Neuron (in vitro differentiated cells): ENCODE measurements around the gene ABHD3.
"Not testable (repeated sequence)": the region's sequence is repeated elsewhere in the genome, so short reads cannot be mapped to it uniquely, and the experiment has no call there.

Experiments
- H2AFZ ChIP-seq: one replicate; pipeline ENCODE4 v1.6.1; 2013; ENCODE audit warnings: low read depth, mild to moderate bottlenecking, inconsistent platforms, low read length, moderate library complexity
- H3K27me3 ChIP-seq: one replicate; pipeline ENCODE4 v1.6.1; 2013; ENCODE audit warnings: low read length; ENCODE audit not compliant: insufficient read depth
- H3K36me3 ChIP-seq: one replicate; pipeline ENCODE4 v1.6.1; 2013; ENCODE audit warnings: low read length; ENCODE audit not compliant: insufficient read depth
- H3K4me1 ChIP-seq: one replicate; pipeline ENCODE4 v1.6.1; 2013; ENCODE audit warnings: low read length; ENCODE audit not compliant: insufficient read depth
- H3K4me3 ChIP-seq: 2 replicates; pipeline ENCODE4 v1.5.1; 2013; ENCODE audit warnings: mild to moderate bottlenecking, low read length, moderate library complexity
- H3K9me3 ChIP-seq: one replicate; pipeline ENCODE4 v1.6.1; 2013; ENCODE audit warnings: low read length

Gene ABHD3

DNA sequence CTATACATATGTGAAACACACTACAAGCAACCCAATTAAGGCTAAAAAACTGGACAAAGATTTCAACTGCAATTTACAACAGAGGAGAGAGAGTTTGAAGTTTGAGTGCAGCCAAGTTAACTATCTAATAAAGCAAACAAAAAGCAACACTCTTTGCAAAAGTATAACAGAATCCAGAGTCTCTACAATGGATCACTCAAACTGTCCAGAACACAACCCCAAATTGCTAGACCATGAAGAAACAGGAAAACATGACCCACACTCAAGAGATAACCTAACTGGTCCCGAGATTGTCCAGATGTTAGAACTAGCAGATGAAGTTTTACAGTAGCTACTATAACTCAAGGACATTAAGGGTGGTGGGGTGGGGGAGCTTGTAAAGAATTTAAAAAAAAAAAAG, 14.8 kb downstream of the ABHD3 start:
- Histone ChIP-seq H3K4me3 (no peak overlapping the region), H3K9me3 (peaks cover 2% of the 10 kb centered on the region), H2AFZ (no peak overlapping the region), H3K36me3 (peaks cover 5% of the 10 kb centered on the region), H3K27me3 (no peaks in the 10 kb centered on the region), H3K4me1 (no peaks in the 10 kb centered on the region)

DNA sequence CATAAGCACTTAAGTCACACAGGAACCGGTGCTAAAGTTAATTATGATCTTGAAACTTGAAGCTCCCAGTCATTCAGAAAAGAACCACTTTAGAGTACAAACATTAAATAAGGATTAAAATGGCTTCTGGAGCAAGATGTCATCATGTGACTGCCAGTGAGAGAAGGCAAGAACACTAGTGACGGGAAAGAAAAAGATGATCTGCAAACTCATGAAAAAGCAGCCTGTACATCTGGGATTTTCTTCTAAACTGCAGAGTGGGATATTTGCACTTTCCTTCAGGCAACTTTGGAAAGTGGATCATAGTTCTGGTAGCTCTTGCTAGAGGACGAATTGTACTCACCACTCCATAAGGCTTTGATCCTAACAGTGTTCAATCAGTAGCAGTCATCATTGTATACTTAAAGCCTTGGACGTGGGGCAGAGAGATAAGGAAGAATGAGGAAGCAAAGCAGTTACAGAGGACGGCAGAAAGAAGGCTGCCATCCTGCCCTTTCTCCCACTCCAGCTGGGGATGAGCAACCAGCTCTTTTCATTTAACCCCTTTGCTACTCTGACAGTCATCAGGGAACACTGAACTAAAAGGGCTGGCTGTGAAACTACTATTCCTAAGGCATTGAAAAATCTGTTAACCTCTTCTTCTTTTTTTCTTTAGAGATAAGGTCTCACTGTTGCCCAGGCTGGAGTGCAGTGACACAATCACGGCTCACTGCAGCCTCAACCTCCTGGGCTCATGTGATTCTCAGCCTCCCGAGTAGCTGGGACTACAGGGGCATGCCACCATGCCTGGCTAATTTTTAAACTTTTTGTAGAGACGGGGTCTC, 18.1 kb downstream of the ABHD3 start:
- H2AFZ ChIP-seq = no peak overlapping the region
- no peak overlapping the region for H3K4me3 ChIP-seq
- no peaks in the 10 kb centered on the region for H3K36me3 ChIP-seq
- no peaks in the 10 kb centered on the region for H3K27me3 ChIP-seq
- H3K4me1 ChIP-seq = peaks cover 19% of the 10 kb centered on the region
- peaks cover 2% of the 10 kb centered on the region for H3K9me3 ChIP-seq

DNA sequence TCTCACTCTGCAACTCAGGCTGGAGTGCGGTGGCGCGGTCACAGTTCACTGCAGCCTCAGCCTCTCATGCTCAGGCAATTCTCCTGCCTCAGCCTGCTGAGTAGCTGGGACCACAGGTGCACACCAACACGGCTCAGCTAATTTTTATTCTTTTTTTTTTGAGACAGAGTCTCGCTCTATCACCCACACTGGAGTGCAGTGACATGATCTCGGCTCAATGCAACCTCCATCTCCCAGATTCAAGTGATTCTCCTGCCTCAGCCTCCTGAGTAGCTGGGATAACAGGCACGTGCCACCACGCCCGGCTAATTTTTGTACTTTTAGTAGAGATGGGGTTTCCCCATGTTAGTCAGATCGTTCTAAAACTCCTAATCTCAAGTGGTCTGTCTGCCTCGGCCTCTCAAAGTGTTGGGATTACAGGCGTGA, 19.0 kb downstream of the ABHD3 start:
- H2AFZ ChIP-seq, H3K27me3 ChIP-seq, H3K36me3 ChIP-seq, H3K9me3 ChIP-seq, H3K4me3 ChIP-seq: not testable (repeated sequence)
- peaks cover 19% of the 10 kb centered on the region for H3K4me1 ChIP-seq

DNA sequence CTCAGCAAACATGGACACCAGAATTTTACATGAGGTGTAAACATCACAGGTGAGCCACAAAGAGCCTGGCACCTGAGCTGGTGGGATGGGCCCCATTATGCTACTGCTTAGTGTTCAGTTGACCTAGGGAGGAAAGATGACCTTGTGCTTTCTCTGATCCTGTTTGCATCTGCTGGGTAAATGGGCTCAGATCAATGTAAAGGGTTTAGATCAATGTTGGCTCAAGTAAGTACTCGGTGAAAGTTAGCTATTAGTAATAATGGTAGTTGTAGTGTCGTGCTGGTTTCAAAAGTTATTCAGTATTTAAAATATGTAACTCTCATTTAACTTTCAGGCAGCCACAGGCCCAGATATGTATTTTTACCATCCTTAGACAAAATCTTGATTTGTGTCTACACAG, 19.8 kb downstream of the ABHD3 start:
- Histone ChIP-seq H2AFZ (no peak overlapping the region), H3K4me3 (no peak overlapping the region), H3K4me1 (peaks cover 19% of the 10 kb centered on the region), H3K9me3 (peaks cover 1% of the 10 kb centered on the region), H3K27me3 (no peaks in the 10 kb centered on the region), H3K36me3 (no peaks in the 10 kb centered on the region)

DNA sequence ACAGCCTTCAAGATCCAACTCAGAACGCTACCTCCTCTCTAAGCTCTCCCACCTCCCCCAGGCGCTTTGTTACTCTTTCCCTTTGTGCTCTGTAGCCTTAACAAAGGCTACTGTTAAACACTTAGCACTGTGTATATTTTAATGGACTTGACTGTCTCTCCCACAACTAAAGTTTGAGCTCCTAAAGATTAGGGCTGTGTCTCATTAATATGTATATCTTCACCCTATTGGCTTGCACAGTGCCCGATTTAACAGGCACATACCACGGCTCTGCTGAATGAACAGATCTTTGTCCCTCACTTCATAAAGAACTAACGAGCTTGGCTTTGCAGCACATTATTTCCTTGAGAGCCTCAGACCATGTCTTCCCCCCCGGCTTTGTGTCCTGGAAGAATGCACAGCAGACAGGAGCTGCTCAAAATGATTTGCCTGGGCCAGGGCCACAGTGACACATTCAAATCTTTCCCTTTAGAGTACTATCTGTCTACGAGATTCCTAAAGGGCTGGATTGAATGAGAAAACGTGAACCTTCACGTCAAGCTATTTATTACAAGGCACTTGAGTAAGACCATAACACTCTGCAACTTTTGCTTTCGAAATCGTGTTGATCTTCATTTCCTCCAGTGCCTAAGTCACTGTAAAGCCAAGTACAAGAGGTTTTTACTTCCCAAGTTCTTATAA, 22.1 kb downstream of the ABHD3 start:
- Histone ChIP-seq H3K27me3 (no peaks in the 10 kb centered on the region), H3K9me3 (no peaks in the 10 kb centered on the region), H3K4me3 (peak overlapping the region; percentile 18), H2AFZ (no peak overlapping the region), H3K4me1 (peaks cover 19% of the 10 kb centered on the region), H3K36me3 (no peaks in the 10 kb centered on the region)

DNA sequence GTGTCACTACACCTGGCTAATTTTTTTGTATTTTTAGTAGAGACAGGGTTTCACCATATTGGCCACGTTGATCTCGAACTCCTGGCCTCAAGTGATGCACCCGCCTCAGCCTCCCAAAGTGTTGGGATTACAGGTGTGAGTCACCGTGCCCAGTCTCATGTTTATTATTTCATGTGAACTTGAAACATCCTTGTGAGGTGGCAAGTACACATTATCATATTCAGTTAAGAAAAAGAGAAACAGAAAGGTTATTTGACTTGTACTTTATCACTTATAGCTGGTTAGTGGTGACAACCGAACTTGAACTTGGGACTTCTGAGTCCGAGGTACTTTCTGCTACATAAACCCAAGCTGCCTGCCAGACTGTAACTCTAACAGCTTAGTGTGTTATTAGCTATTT, 24.4 kb downstream of the ABHD3 start:
- Histone ChIP-seq H3K36me3 (no peaks in the 10 kb centered on the region), H2AFZ (no peak overlapping the region), H3K4me1 (peaks cover 19% of the 10 kb centered on the region), H3K4me3 (no peak overlapping the region), H3K27me3 (no peaks in the 10 kb centered on the region), H3K9me3 (no peaks in the 10 kb centered on the region)

DNA sequence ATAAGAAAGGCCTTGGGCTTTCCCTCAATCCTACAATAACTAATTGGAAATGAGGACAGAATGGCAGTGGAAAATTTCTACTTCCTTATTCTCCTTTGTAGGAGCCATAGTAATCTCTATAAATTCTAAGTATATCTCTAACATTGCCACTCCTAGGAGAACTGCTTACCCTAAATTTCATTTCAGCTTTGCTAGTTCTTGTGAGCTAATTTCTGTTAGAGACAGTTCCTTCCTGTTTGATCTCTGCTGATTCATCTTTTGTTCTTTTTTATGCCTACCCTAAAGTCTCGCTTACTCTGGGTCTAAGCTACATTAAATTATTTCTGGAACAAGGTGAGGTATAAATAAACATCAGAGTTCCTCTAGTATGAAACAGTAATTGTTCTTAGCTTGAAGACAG, 25.7 kb downstream of the ABHD3 start:
- Histone ChIP-seq H3K4me1 (peaks cover 16% of the 10 kb centered on the region), H3K4me3 (no peak overlapping the region), H2AFZ (no peak overlapping the region), H3K27me3 (no peaks in the 10 kb centered on the region), H3K36me3 (no peaks in the 10 kb centered on the region), H3K9me3 (no peaks in the 10 kb centered on the region)

DNA sequence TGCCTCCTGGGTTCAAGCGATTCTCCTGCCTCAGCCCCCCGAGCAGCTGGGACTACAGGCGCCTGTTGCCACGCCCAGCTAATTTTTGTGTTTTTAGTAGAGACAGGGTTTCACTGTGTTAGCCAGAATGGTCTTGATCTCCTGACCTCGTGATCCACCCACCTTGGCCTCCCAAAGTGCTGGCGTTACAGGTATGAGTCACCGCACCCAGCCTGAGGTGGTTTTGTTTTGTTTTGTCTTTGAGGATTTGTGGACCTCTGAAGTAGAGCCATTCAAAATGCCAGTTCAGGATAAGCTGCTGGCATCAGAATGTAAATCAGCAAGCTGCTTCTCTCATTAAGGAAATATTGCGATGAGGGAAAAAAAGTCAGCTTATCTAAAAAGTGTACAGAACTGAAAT, 29.2 kb downstream of the ABHD3 start:
- H3K9me3 ChIP-seq, H2AFZ ChIP-seq, H3K4me1 ChIP-seq, H3K27me3 ChIP-seq, H3K36me3 ChIP-seq, H3K4me3 ChIP-seq: not testable (repeated sequence)

DNA sequence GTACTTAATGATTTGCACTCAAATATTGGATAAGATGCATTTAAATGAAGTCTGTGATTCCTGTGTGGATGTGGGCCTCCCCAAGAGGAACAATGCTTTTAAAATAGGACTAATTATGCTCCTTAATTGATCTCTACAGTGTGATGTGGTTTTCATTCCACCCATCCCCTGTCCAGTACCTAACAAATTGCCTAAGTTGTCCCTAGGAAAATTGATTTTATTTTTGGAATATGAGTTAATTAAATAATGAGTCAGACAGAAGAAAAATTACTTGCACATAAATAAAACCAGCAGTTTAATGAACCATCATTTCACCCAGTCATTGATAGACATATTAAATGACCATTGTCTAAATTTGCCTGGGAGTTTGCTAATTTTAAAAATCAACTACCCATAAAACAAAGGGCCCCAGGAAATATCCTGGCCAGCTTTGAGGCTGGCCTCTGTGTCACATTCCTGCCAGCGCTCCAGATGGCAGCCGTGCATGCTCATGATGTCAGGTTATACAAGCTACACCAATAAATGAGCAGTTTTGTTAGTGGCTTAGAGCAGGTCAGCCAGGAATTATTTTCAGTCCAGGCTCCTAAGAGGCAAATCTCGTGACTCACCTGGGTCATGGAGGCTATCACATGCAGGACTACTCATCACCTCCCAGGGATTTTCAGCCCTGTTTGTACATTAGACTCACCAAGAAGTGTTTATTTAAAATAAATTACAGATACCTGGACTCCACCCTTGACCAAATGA, 31.9 kb downstream of the ABHD3 start:
- H3K4me3 ChIP-seq = no peak overlapping the region
- H3K4me1 ChIP-seq = no peaks in the 10 kb centered on the region
- H2AFZ ChIP-seq = no peak overlapping the region
- no peaks in the 10 kb centered on the region for H3K27me3 ChIP-seq
- H3K9me3 ChIP-seq = no peaks in the 10 kb centered on the region
- peaks cover 3% of the 10 kb centered on the region for H3K36me3 ChIP-seq

DNA sequence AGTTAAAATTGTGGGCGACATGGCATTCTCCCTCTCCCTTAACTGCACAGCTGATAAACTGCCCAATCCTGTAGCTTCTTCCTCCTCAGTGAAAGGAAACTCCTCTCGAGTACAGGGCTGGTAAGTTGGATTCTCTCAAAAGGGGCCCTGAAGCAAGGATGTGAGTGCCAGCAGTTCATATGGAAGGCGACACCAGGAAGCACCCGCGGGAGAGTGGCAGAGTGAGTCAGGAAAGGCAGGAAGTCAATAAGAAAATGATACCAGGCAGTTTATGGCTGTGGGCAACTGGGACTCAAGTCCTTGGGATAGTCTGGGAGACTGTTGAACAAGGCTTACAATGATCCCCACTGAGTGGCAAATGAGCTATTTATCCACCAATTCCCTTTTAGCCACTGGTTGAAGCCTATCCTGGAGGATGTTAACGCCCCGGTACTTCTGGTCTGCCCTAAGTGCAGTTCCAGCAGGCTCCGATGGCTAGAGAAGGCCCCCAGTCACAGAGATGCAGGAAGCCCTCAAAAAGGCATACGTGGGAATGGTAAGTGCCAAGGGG, 34.8 kb downstream of the ABHD3 start:
- Histone ChIP-seq H3K36me3 (peaks cover 3% of the 10 kb centered on the region), H2AFZ (no peak overlapping the region), H3K4me3 (no peak overlapping the region), H3K27me3 (no peaks in the 10 kb centered on the region), H3K4me1 (no peaks in the 10 kb centered on the region), H3K9me3 (no peaks in the 10 kb centered on the region)

DNA sequence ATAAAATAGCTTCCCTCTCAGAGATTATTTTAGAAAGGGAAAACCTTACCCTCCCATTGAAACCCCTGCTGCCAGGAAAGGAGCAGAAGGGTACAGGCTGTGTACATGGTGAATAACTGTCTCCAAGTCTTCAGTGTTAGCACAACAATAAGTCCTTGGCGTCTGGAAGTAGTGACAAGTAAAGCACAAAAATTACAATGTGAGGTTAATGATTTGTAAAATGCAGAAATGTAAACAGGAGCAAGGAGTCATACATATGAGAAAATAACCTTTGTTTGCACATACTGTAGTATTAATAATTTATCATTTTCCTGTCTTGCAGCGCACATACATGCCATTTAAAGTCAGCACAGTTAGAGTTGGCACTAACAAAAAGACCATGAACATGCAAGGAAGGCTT, 40.5 kb downstream of the ABHD3 start:
- Histone ChIP-seq H3K4me3 (no peak overlapping the region), H3K4me1 (no peaks in the 10 kb centered on the region), H3K36me3 (peaks cover 8% of the 10 kb centered on the region)

DNA sequence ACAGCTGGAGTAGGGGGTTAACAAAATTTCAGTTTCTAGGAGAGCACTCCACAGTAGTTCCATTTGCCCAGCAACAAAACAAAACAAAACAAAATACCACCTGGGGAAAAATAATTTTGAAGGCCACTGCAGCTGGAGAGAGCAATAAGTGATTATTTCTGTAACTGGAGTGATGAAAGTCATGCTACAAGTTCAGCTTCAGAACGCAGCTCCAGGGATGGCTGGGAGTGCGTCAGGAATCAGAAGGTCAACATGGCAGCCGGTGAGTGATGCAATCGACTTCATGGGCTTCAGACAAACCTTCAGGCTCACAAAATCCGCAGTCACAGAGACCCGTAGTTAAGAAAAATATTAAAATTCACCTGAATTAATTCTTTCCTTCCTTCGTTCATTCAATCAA, 41.0 kb downstream of the ABHD3 start:
- Histone ChIP-seq H3K4me3 (no peak overlapping the region), H2AFZ (no peak overlapping the region), H3K27me3 (no peaks in the 10 kb centered on the region), H3K9me3 (no peaks in the 10 kb centered on the region), H3K36me3 (peaks cover 8% of the 10 kb centered on the region), H3K4me1 (no peaks in the 10 kb centered on the region)

More for the DNA sequence above, 40.5 kb downstream of the ABHD3 start:
- no peak overlapping the region for H2AFZ ChIP-seq
- no peaks in the 10 kb centered on the region for H3K27me3 ChIP-seq
- H3K9me3 ChIP-seq = no peaks in the 10 kb centered on the region

DNA sequence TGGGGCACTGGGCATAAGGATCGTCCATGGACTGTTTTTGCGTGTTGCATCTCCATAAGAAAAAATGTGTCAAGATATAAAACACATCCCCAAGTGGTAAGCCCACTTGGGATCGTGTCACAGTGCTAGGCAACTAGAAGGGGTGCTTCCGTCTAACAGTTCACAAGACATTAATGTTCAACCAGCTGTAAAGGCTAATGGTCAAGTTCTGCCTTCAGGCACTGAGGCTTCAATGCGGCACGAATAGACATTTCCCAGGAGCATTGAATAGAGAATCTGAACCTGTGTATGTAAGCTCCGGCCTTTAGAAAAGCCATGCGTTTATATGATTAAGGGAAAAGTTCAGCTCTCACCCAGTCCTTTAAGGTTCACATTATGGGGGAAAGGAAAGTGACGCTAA, 42.0 kb downstream of the ABHD3 start:
- H3K4me3 ChIP-seq = no peak overlapping the region
- no peaks in the 10 kb centered on the region for H3K9me3 ChIP-seq
- no peaks in the 10 kb centered on the region for H3K4me1 ChIP-seq
- H3K36me3 ChIP-seq = peaks cover 8% of the 10 kb centered on the region
- no peak overlapping the region for H2AFZ ChIP-seq
- no peaks in the 10 kb centered on the region for H3K27me3 ChIP-seq
